Kasumi-1 (cell line): ENCODE results near the gene RALGPS2.
A peak's percentile ranks its signal among the peaks of the same experiment; 100 is the strongest.

ENCODE experiments used
- DNase-seq, 2 experiments: peaks; one replicate each; lab custom pipeline; 2025; lab: John Stamatoyannopoulos, UW

Gene RALGPS2

DNA sequence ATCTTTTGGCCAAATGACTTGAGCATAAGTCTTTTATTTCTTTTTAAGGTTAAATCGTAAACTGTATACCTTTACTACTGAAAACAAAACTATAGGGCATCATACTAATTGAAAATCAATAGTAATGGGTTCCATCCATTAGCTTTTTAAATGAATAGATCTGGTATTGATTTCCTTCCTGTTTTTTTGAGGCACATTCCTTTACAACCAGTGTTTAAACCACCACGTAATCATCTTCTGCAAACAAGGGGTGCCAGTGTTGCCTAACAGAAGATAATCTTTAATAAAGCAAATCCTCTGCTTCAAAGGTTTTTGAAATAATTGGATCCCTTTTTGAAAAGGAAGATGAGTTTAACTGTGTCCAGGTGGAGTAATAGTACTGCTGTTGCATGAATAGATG, 194.5 kb downstream of the RALGPS2 start:
- DNase-seq: no peak

DNA sequence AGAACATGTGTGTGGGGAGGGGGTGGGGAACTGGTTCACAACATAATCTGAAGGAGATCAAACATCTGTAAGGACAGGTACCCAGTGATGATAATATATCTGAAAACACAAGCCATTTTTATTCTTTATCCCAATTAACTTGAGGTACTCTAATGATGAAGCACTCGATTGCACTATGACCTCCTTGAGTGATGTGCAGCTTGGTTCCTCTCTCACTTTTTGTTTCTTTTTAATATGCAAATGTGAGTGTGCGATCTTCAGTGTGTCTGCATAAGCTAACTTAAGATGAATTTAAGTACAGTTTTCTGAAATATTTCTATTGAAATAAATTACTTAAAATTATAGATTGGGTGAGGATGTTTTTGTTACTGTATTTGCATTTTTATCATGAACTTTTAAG, 196.5 kb downstream of the RALGPS2 start:
- no peak for DNase-seq

DNA sequence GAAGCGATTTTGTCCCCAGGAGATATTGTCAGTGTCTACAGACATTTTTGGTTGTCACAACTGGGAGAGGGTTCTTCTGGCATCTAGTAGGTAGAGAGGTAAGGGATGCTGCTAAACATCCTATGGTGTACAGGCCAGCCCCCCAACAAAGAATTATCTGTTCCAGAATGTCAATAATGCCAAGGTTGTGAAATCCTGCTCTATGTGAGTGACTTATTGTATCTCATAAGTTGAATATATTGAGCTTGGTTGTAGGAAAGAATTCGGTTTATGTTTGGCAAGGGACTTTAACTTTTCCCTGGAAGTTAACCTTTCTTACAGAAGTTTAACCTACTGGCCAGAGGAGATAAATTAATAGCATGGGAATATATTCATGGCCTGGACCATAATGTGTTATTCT, 198.5 kb downstream of the RALGPS2 start:
- DNase-seq: no peak

DNA sequence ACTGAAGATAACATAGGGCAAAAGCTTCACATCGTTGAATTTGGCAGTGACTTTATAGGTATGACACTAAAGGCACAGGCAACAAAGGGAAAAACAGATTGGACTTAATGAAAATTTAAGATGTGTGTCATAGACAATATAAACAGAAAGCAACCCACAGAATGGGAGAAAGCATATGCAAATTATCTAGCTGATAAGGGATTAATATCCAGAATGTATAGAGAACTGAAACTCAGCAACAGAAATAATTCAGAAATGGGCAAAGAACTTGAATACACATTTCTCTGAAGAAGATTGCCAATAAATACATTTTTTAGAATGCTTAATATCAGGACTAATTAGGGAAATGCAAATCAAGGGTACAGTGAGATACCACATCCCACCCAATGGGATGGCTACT, 201.0 kb downstream of the RALGPS2 start:
- DNase-seq: no peak

DNA sequence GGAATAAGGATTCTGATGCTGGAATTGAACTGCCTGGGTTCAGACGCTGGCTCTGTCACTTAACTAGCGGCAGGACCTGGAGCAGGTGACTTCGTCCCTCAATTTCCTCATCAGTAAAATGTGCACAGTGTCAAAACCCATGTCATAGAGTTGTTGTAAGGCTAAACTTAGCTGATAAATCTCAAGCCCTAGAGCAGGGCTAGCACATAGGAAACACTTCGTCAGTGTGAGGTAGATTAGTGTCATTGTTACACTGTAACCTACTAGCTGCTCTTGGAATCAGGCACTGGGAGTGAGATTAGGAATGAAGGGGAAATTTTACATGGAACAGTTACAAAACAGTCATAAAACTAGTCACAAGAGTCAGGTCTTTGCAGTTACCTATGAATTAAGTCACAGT, 202.0 kb downstream of the RALGPS2 start:
- DNase-seq: no peak

DNA sequence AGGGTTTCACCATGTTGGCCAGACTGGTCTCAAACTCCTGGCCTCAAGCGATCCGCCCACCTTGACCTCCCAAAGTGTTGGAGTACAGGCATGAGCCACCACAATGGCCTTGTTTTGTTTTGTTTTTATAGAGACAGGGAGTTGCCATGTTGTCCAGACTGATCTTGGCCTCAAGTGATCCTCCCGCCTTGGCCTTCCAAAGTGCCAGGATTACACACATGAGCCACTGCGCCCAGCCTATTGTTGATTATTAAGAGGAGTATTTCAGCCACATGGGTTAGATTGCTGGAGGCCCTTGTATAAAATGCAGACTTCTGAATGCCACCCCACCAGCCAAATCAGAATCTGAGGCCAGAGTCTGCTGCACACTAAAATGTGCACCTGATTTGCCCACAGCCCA, 203.0 kb downstream of the RALGPS2 start:
- no peak for DNase-seq

DNA sequence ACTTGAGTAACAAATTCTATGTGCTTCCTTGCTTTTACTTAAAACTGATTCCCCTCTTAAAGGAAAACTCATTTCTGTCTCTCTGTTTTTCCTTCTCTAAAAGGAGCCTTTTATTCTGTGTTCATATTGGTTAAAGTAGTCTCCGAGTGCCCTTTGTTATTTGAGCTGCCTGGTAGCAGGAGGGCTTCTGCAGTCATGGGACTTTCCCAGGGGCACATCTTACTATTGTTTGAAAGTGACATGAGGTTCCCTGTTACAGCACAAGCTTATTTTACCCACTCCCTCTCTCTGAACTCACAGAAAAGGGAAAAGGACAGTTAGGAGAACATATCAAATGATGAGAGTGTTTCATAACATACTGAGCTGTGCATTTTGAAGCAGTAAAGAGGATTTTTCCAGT, 203.9 kb downstream of the RALGPS2 start:
- DNase-seq: no peak

DNA sequence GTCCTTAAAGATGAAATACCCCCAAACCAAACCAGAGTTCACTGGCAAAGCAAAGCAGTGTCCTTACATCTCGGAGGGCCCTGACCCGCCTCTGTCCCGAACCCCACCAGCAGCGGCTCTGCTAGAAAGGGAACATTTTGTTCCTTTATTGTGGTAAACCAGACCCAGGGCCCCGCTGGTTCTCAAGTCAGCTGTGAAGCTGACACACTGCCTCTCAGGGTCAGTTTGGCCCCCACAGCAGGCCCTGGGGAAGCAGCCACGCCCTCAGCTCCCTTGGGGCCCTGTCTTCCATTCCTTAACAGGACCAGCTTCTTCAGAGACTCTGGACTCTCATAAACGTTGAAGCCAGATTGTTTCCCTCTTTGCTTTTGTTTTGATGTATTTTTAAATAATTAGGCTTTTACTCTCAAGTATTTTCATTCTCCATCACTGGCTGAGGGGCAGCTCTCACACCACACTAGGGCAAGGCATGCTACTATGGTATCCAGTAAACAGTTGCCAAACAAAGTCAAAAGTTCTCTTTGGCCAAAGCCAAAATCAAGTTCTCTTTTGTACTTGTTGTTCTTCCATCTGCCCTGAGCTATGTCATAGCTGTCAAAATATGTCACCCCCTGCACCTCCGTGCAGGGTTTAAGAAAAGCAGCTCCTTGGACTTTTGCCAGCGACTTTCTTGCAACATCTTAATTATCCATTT, 207.0 kb downstream of the RALGPS2 start:
- peak in 1 of 2 experiments; percentile 8 for DNase-seq

DNA sequence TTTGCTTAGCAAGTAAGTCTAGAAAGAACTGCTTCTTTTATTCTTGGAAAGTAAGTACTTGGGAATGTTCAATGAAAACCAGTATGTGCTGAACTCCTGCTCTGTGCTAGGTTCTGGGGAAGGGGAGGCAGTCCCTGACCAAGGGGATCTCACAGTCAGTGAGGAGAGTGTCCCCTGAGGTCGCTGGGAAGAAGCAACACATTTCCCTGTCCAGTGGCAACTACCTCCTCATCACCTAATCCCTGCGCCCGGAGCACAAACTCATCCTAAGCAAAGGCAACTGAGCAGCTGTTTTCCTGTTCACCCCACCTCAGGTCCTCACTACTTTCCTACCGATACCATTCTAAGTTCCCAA, 207.5 kb downstream of the RALGPS2 start:
- no peak for DNase-seq

DNA sequence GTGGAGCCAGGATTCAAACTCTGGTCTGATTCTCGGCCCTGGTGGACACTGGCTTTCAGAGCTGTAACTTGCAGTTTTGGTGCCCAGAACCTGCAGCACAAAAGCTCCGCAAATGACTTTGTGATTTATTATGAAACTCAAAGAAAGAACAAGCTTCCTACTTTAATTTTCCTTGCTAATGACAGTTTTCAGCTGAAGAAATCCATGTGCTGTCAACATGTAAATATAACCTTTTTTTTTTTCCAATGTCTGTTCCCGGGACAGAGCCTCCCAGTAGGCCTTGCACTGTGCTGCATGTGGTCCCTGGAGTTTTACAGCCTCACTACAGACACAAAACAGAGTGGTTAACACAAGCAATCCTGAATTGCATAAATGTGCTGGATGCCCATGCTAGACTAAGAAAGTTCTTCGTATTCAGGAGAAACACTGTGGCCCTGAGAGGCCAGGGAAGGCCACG, 208.1 kb downstream of the RALGPS2 start:
- no peak for DNase-seq

DNA sequence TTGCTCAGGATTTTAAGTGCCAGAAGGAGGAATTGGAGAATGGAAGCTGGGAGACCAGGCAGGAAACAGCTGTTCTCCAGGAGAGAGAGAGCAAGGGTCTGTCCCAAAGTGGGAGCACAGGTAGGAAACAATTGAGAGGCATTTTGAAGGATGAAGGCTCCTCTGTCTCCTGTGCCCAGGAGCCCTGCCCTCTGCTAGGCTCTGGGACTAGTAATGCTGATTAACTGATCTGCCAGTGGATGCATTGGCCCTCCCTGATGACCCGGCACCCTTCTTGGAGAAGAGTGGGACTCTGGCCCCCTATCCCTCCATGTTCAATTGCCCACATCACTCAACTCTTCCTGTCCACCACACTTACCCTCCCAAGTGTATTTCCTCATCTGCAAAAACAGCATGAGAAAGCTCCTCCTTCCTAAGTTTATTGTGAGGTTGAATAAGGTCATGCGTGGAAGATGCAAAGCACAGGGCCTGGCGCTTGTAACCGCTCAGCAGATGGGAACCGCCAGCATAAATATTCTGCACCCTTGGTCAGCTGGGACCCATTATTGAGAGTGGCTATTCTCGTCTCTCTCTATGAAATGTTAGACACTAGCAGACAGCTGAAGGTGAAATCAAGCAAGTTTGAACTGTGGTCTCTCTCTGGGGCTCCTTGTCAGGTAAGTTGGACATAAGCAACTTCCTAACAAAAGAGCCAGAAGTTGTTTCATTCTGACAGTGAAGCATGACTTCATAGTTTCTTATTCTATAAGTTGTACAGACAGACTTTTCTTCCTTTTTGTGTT, 208.9 kb downstream of the RALGPS2 start:
- DNase-seq: peak in 1 of 2 experiments; percentile 58

DNA sequence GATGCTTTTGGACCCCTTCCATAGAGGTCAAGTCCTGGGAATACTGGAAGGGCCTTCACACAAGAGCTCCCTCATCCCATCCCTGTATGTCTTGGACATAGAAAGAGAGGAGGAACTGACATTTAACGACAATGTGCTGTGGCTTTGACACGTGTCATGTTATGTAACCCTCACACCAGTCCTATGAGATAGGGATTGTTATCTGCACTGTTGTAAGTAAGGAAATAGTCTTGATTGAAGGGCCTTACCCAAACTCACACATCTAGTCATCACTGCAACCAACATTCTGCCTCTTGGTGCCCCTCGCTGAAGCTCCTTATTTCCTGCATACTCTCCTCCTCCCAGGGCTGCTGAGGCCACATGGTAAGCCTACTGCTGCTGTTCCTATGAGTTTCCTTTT, 209.5 kb downstream of the RALGPS2 start:
- peak; percentile 92 to 94 for DNase-seq

DNA sequence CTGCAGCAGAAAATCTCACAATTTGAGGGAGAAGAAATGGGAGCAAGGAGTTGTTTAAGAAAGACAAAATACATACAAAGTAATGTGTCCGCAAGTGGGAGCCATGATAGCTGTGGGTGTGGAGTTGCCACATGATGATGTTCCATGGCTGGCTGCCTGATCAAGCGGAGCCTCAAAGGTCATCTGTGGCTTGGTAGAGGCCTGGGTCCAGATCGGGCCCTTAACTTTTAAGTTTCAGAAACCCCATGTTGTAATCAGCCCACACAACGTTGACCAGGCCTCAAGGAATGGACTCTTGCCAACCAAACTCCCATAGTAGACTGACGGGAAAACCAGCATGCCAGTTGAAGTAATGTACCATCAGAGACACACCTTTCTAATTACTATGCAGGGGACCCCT, 210.6 kb downstream of the RALGPS2 start:
- DNase-seq: no peak

DNA sequence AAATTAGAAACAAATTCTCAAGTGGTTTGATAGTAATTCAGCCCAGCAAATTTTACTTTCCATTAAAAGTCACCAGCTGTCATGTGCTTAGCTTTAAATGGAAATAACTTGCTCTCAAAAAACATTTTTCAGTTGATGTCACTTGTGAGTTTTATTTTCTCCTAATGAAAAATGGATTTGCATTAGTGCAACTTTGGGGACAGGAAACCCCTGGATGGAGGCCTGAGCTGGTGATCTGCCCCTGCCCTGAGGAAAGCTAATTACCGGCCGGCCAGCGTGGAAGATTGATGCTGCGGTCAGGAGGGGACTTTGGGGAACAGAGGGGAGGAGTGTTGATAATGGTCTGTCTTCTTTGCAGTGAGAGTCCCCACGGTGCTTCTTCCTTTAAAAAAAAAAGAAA, 212.7 kb downstream of the RALGPS2 start:
- no peak for DNase-seq

DNA sequence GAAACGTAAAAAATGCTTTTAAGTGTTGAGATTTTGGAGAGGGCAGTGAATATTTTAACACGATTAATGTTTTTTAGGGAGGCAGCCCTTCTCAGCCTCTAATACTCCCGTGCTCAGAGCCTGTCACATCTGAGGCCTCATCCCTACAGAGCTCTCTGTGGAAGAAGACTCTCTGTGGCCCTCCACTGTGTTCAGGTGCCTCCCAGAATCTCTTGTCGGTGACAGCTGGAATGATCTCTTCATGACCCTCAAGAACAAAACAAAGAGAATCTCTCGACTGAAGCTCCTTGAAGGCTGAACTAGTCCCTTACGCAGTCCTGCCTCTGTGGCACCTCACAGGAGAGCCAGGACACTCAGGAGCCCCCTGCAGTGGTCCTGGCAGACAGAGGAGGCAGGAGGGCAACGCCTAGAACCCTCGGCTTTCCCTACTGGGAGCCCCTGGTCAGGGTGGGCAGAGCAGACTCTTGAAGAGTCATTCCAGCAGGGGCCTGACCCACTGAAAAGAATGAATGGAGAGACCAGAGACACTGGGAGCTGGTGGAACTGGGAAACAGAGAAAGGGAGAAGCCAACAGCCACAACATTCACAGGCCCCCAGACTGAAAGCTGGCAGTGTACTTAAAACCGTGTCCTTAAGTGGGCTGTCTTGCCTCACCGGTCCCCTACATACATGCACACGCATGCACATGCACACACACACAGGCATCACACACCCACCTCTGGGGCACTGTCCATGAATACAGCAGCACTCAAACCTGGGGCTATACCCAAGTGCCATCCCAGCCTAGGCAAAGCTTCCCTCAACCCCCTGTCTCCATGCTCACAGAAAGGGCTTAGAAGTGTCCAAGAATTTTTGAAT, 213.3 kb downstream of the RALGPS2 start:
- no peak for DNase-seq

DNA sequence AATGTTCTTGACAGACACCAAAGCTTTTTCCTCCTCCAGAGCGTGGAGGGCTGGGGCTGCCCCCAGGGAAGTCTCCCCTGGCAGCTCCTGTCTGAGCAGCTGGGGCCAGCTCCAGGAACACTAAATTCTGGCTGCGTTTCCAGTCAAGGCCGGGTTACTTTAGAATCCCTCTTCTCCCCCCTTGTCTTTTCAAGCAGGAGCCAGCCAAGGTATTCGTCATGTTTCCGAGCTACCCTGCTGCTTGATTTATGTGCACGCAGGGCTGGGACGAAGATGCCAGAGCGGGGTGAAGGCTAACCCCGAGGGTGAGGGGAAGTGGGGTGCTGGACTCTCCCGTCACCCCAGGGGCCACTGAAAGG, 213.9 kb downstream of the RALGPS2 start:
- no peak for DNase-seq

DNA sequence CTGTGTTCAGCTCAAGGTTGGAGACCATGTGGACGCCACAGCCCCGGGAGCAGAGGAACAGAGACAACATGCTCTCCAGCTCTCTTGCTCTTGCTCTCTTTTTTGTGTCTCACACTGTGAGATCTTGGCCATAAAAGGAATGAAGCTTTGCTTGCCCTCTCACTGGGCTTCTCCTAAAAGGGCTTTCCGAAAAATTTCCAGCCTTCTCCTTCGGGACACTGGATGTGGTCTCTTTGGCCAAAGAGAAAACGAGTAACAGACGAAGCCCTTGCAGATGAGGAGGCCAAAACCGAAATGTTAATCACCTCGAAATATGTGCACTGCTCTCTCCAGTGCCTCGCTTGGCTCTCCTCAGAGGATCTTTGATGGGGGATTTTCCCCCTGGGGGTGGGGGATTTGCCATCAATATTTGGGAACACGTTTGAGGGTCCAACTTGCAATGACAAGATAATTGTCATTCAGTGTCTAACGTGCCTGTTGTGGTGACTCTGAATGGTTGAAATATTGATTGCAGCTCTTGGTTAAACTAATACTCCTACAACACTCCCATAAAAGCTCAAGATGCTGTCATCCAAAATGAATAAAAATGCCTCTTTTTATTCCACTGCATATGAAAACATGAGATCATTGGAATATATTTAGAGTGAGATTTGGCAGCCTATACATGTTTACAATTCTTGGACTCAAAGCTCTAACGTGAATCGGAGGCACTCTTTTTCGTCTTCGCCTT, 214.5 kb downstream of the RALGPS2 start:
- DNase-seq: no peak

DNA sequence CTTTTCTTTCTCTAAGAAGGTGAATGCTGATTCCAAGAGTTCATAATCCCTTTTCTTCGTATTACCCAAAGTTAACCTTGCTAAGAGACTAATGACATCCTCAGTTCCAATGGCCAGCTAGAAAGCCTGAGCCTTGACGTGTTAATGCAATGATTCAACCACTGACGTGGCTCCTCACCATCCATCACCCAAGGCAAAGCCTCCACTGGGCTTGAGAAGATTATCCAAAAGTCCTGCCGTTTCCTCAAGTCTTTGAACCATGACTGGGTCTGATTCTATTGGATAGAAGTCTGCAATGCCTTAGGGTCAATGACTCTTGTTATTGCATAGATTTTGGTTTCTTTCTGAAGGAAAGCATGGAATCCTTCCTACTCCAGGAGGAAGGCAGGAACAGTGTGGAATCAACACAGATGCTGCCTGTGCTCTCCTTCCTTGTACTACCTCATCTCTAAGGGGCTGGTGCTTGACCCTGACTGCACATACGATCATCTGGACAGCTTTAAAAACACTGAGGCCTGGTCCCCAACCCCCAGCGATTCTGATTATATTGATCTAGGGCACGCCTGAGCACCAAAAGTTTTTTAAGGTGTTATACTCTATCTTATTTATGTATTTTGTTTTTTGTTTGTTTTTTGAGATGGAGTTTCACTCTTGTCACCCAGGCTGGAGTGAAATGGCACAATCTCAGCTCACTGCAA, 215.2 kb downstream of the RALGPS2 start:
- DNase-seq: no peak

DNA sequence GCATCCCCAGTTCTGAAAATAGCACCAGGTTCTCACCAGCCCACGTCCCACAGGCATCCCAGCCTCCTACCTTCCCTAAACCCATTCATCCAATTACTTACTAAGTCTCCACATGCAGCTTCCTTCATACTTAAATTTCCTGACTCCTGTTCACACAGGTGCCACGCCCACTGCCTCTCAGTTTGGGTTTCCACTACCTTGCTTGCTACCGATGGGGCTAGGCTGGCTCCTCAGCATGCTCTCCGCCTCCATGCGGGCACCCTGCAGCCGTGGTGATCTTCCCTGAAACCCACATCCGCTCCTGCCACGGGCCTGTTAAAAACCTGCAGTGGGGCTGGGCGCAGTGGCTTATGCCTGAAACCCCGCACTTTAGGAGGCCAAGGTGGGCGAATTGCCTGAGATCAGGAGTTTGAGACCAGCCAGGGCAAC, 216.2 kb downstream of the RALGPS2 start:
- DNase-seq: no peak

DNA sequence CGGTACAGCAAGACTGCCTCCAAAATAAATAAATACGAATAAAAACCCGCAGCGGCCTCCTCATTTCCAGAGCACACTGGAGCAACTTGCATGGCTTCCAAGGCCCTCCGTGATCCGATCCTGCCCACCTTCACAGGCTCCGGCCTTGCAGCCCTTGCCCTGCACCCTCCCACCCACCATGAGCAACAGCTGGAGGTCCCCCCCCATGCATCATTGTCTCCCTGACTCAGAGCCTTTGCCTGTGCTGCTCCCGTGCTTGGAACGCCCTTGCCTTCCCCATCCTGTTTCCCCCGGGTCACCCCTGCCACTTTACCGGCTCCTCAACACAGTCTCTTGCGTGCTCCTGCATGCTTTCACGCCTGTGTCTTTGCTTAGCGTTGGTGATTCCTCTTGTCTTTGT, 216.8 kb downstream of the RALGPS2 start:
- DNase-seq: no peak
